HCT116 (cell line): ENCODE data around the gene SRSF7. TPM values are rescaled to one million over a fixed set of nuclear protein-coding genes. Genes with fewer than 3 reads are reported as not detected.

ENCODE experiments used
- ATAC-seq: fragments of 200-7000 bp; cut with Tn5 transposase; 2 replicates; pipeline ENCODE4 v1.9.1; 2020; ENCODE audit warnings: mild to moderate bottlenecking, moderate library complexity
- BruUV-seq: library from RNA; stranded (reverse); fragments of 400-500 nt; replicated peaks from 2 replicates; lab custom pipeline; 2021; lab: Mats Ljungman, UMichigan
- CTCF ChIA-PET: fragments of 300-600 bp; sonication (Branson Sonifier 250); formaldehyde crosslinking; loops from one replicate; lab custom pipeline; 2021; ENCODE audit warnings: antibody characterized with exemption; lab: Charles Lee
- POLR2A ChIA-PET: fragments of 300-600, 350-600 bp; sonication (Branson Sonifier 250); formaldehyde crosslinking; loops from one replicate; lab custom pipeline; 2021; ENCODE audit warnings: antibody characterized with exemption; lab: Charles Lee
- RAD21 ChIA-PET, 2 experiments: fragments of 300-600 bp; sonication (Branson Sonifier 250); formaldehyde crosslinking; loops; one replicate each; lab custom pipeline; 2023; ENCODE audit warnings: low total read pairs in 2 of 2; ENCODE audit not compliant: uncharacterized antibody in 2 of 2, unreplicated experiment in 2 of 2, low non-redundant PET in 1 of 2; lab: Charles Lee
- DNase-seq: peaks from one replicate; pipeline ENCODE4 v3.0.0-alpha.2; 2010; ENCODE audit warnings: low read depth, low spot score
- H2AFZ ChIP-seq: fragments of 200-600 bp; shearing (Covaris generic), sonication (generic); 2 replicates; pipeline ENCODE4 v1.6.1; 2017; ENCODE audit warnings: low read depth, mixed run types, mixed read lengths, antibody characterized with exemption, low read length; ENCODE audit not compliant: poor library complexity, severe bottlenecking
- H3K27ac ChIP-seq: 2 replicates; pipeline ENCODE4 v1.5.1; 2012; ENCODE audit warnings: low read depth, low read length
- H3K27me3 ChIP-seq: fragments of 200-600 bp; sonication (generic); 2 replicates; pipeline ENCODE4 v1.6.1; 2016; ENCODE audit warnings: mixed run types, low read length, mixed read lengths; ENCODE audit not compliant: insufficient read depth
- H3K36me3 ChIP-seq, 2 experiments: fragments of 200-500 bp in 1 of 2; fragments of 200-600 bp in 1 of 2; sonication (Bioruptor generic) in 1 of 2; sonication (generic) in 1 of 2; 2 replicates each; pipeline versions ENCODE4 v1.5.1 to v1.6.1; 2014 to 2016; ENCODE audit warnings: low read length in 2 of 2, inconsistent platforms in 1 of 2, mixed read lengths in 1 of 2, mixed run types in 1 of 2; ENCODE audit not compliant: insufficient read depth in 2 of 2, control insufficient read depth in 1 of 2
- H3K4me1 ChIP-seq, 2 experiments: fragments of 200-600 bp in 1 of 2; sonication (generic) in 1 of 2; 2 replicates each; pipeline versions ENCODE4 v1.5.1 to v1.6.1; 2012 to 2017; ENCODE audit warnings: low read length in 2 of 2, inconsistent platforms in 1 of 2, mild to moderate bottlenecking in 1 of 2, mixed read lengths in 1 of 2, mixed run types in 1 of 2, moderate library complexity in 1 of 2; ENCODE audit not compliant: insufficient read depth in 2 of 2, control insufficient read depth in 1 of 2
- H3K4me2 ChIP-seq: fragments of 200-600 bp; sonication (generic); 2 replicates; pipeline ENCODE4 v1.6.1; 2017; ENCODE audit warnings: mixed run types, low read length, mixed read lengths
- H3K4me3 ChIP-seq, 2 experiments: fragments of 200-600 bp in 1 of 2; sonication (generic) in 1 of 2; replicated peaks in 1 of 2; 2 replicates each; pipeline ENCODE4 v1.5.1; 2011 to 2016; ENCODE audit warnings: low read length in 2 of 2, control low read depth in 1 of 2, low read depth in 1 of 2, mild to moderate bottlenecking in 1 of 2, mixed read lengths in 1 of 2, mixed run types in 1 of 2
- H3K79me2 ChIP-seq: fragments of 200-600 bp; sonication (generic); 2 replicates; pipeline ENCODE4 v1.6.1; 2017; ENCODE audit warnings: mild to moderate bottlenecking, mixed run types, low read length, moderate library complexity, mixed read lengths; ENCODE audit not compliant: insufficient read depth
- H3K9ac ChIP-seq: fragments of 200-600 bp; sonication (generic); 2 replicates; pipeline ENCODE4 v1.6.1; 2016; ENCODE audit warnings: low read length, mixed read lengths
- H3K9me2 ChIP-seq: fragments of 200-600 bp; sonication (generic), shearing (Covaris generic); 2 replicates; pipeline ENCODE4 v1.6.1; 2017; ENCODE audit warnings: mixed run types, mild to moderate bottlenecking, moderate library complexity; ENCODE audit not compliant: insufficient read depth
- H3K9me3 ChIP-seq, 2 experiments: fragments of 200-500 bp in 1 of 2; fragments of 200-600 bp in 1 of 2; sonication (Bioruptor generic) in 1 of 2; sonication (generic) in 1 of 2; 2 replicates each; pipeline ENCODE4 v1.6.1; 2014 to 2017; ENCODE audit warnings: low read length in 2 of 2, mixed read lengths in 2 of 2, inconsistent platforms in 1 of 2, low read depth in 1 of 2, mild to moderate bottlenecking in 1 of 2, mixed run types in 1 of 2, moderate library complexity in 1 of 2; ENCODE audit not compliant: control insufficient read depth in 1 of 2, insufficient read depth in 1 of 2
- H4K20me1 ChIP-seq: fragments of 200-600 bp; sonication (generic), shearing (Covaris generic); 2 replicates; pipeline ENCODE4 v1.6.1; 2017; ENCODE audit warnings: mixed run types, mild to moderate bottlenecking, moderate library complexity; ENCODE audit not compliant: insufficient read depth
- CBX3 ChIP-seq: IDR thresholded peaks from 2 replicates; pipeline ENCODE4 v1.6.1; 2012; ENCODE audit warnings: low read depth
- CEBPB ChIP-seq: IDR thresholded peaks from 2 replicates; pipeline ENCODE4 v1.6.1; 2012; ENCODE audit warnings: low read depth
- CTCF ChIP-seq, 3 experiments: fragments of 200-600 bp in 1 of 3; sonication (generic) in 1 of 3; IDR thresholded peaks in 2 of 3; conservative IDR thresholded peaks in 1 of 3; 2 replicates each; pipeline ENCODE4 v1.5.1; 2012 to 2017; ENCODE audit warnings: low read depth in 2 of 3, low read length in 2 of 3, antibody characterized with exemption in 1 of 3, borderline replicate concordance in 1 of 3, control low read depth in 1 of 3, mild to moderate bottlenecking in 1 of 3, mixed read lengths in 1 of 3, mixed run types in 1 of 3, moderate library complexity in 1 of 3; ENCODE audit not compliant: insufficient read depth in 1 of 3
- EGR1 ChIP-seq: IDR thresholded peaks from 2 replicates; pipeline ENCODE4 v1.6.1; 2012; ENCODE audit warnings: low read depth
- ELF1 ChIP-seq: IDR thresholded peaks from 2 replicates; pipeline ENCODE4 v1.6.1; 2012; ENCODE audit warnings: low read depth, borderline replicate concordance
- EZH2 ChIP-seq: fragments of 200-600 bp; sonication (generic); IDR thresholded peaks from 2 replicates; pipeline ENCODE4 v1.6.1; 2017; ENCODE audit warnings: antibody characterized with exemption, mixed run types
- JUND ChIP-seq: IDR thresholded peaks from 2 replicates; pipeline ENCODE4 v1.6.1; 2012
- POLR2A ChIP-seq: IDR thresholded peaks from 2 replicates; pipeline ENCODE4 v1.7.0; 2011; ENCODE audit warnings: borderline replicate concordance; ENCODE audit not compliant: insufficient read depth, insufficient read length; ENCODE audit errors: extremely low read depth
- POLR2AphosphoS5 ChIP-seq: IDR thresholded peaks from 2 replicates; pipeline ENCODE4 v1.6.1; 2011; ENCODE audit warnings: mild to moderate bottlenecking, low read depth, low read length, moderate library complexity
- SIN3A ChIP-seq: IDR thresholded peaks from 2 replicates; pipeline ENCODE4 v1.6.1; 2012; ENCODE audit warnings: low read depth
- SP1 ChIP-seq: IDR thresholded peaks from 2 replicates; pipeline ENCODE4 v1.6.1; 2012; ENCODE audit warnings: low read depth
- SRF ChIP-seq: IDR thresholded peaks from 2 replicates; pipeline ENCODE4 v1.6.1; 2012; ENCODE audit warnings: low read depth
- TCF7L2 ChIP-seq: IDR thresholded peaks from 2 replicates; pipeline ENCODE4 v1.7.0; 2011; ENCODE audit warnings: borderline replicate concordance, inconsistent platforms; ENCODE audit not compliant: insufficient read depth, insufficient read length; ENCODE audit errors: extremely low read depth
- YY1 ChIP-seq: IDR thresholded peaks from 2 replicates; pipeline ENCODE4 v1.6.1; 2011; ENCODE audit warnings: low read length, low read depth, moderate library complexity, mild to moderate bottlenecking; ENCODE audit not compliant: insufficient replicate concordance; ENCODE audit errors: extremely low read depth
- ZNF274 ChIP-seq: fragments of 200-500 bp; sonication (Bioruptor generic); IDR thresholded peaks from 2 replicates; pipeline ENCODE4 v1.6.1; 2014; ENCODE audit warnings: mild to moderate bottlenecking, low read depth, low read length, inconsistent platforms
- intact Hi-C: fragments of 100-400 bp; cut with micrococcal nuclease; formaldehyde crosslinking; loops from 2 replicates; pipeline ENCODE4 v1.10.0; 2022
- total RNA-seq: library from RNA; stranded (reverse); gene quantifications from one replicate; pipeline ENCODE4 v1.2.1, GENCODE V29; 2021; ENCODE audit not compliant: unreplicated experiment
- TF ChIP-seq, protein P1 (sequence below): IDR thresholded peaks from 2 replicates; pipeline ENCODE4 v1.6.1; 2012

Gene SRSF7
- total RNA-seq, 1 experiment from 2014 or later, result 215 TPM

DNA sequence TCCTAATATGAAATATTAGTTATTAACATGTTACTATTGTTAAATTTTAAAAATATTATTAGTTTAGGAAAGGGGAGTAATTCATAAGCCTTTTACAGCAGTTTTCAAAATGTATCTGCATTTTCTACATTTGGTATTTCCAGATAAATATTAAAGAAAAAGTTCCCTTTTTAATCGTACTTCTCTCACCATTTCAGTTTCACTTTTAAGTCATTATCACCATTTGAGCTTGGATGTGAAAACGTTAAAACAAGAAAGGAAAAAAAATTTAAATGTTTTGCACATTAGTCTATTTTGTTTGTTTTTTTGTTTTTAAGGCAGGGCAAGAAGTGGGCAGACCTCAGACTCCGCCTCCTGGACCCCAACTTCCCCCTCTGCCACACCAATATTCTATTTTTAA is 3.3 kb upstream of the SRSF7 start:
- DNase-seq (no peak), ATAC-seq (no peak)
- ChIA-PET CTCF (no interaction called here), POLR2A (no interaction called here), RAD21 (no interaction called here)
- Histone ChIP-seq H3K9ac (no peak overlapping the region), H3K4me2 (no peak overlapping the region), H3K4me3 (no peak overlapping the region), H3K4me1 (peaks cover 9 to 16% of the 10 kb centered on the region in 2 experiments), H3K27me3 (no peaks in the 10 kb centered on the region), H3K27ac (no peak overlapping the region), H3K36me3 (peaks cover 4 to 11% of the 10 kb centered on the region in 2 experiments; a peak in 2 of 4 replicates), H3K9me3 (no peaks in the 10 kb centered on the region), H3K79me2 (peaks cover 16% of the 10 kb centered on the region), H4K20me1 (peaks cover 11% of the 10 kb centered on the region; the same call in 1 of the 2 replicates), H2AFZ (no peak overlapping the region), H3K9me2 (no peaks in the 10 kb centered on the region)
- TF ChIP-seq SP1 (no peak), POLR2AphosphoS5 (no peak), POLR2A (no peak)
- TF ChIP-seq, protein P1, sequence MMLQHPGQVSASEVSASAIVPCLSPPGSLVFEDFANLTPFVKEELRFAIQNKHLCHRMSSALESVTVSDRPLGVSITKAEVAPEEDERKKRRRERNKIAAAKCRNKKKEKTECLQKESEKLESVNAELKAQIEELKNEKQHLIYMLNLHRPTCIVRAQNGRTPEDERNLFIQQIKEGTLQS, result no peak
- intact Hi-C loops, result no loop called here
- no TSS peak for BruUV-seq

- POLR2A ChIA-PET, result no interaction called here
Observed at GRCh38 chr2:38754049-38754448, 2.9 kb upstream of the SRSF7 start.

More at GRCh38 chr2:38754049-38754448, 2.9 kb upstream of the SRSF7 start:
- Histone ChIP-seq H3K4me2 (no peak overlapping the region), H3K9me3 (no peaks in the 10 kb centered on the region), H2AFZ (peak overlapping the region; percentile 0), H3K4me3 (no peak overlapping the region), H3K27me3 (no peaks in the 10 kb centered on the region), H3K36me3 (peaks cover 8 to 16% of the 10 kb centered on the region in 2 experiments; a peak in 3 of 4 replicates), H4K20me1 (peaks cover 16% of the 10 kb centered on the region; the same call in 1 of the 2 replicates), H3K79me2 (peaks cover 21% of the 10 kb centered on the region), H3K9me2 (no peaks in the 10 kb centered on the region), H3K4me1 (peaks cover 9 to 17% of the 10 kb centered on the region in 2 experiments), H3K27ac (no peak overlapping the region), H3K9ac (no peak overlapping the region)
- DNase-seq (no peak), ATAC-seq (no peak)
- CTCF ChIA-PET, result no interaction called here
- intact Hi-C loops, result no loop called here
- RAD21 ChIA-PET, result no interaction called here
- no TSS peak for BruUV-seq
- no peak for TF ChIP-seq ZNF274
- TF ChIP-seq CTCF (IDR thresholded peaks at IDR 0.05 in 2 of 3, conservative IDR thresholded peaks at IDR 0.05 in 1 of 3; ENCODE audit: borderline replicate concordance in 1 of 3, insufficient read depth in 1 of 3, low read depth in 2 of 3, low read length in 2 of 3), result no peak
- no peak for TF ChIP-seq EZH2
- no peak for TF ChIP-seq EGR1
- TF ChIP-seq, protein P1, result no peak
- no peak for TF ChIP-seq TCF7L2
- TF ChIP-seq CBX3, result no peak
- TF ChIP-seq SIN3A, result no peak
- TF ChIP-seq JUND, result no peak
- TF ChIP-seq CEBPB, result no peak
- TF ChIP-seq ELF1, result no peak
- TF ChIP-seq SRF, result no peak
- no peak for TF ChIP-seq YY1
